CD4-positive, alpha-beta T cell treated with Interleukin-6 for 4 hours (primary cell): ENCODE data around the gene DHRS13.
A peak's percentile ranks its signal among the peaks of the same experiment; 100 is the strongest.
"Not testable (repeated sequence)": the region's sequence is repeated elsewhere in the genome, so short reads cannot be mapped to it uniquely, and the experiment has no call there.

Experiments used
- DNase-seq: peaks from one replicate; pipeline ENCODE4 v3.0.0-alpha.2; 2020; ENCODE audit warnings: mixed read lengths

Gene DHRS13

GRCh38 chr17:28935744-28936460, 33.0 kb upstream of the DHRS13 start:
- no peak for DNase-seq

- not testable (repeated sequence) for DNase-seq
Observed at GRCh38 chr17:28934508-28934907, 31.6 kb upstream of the DHRS13 start.

GRCh38 chr17:28929787-28930186, 26.9 kb upstream of the DHRS13 start:
- DNase-seq, result no peak

GRCh38 chr17:28928061-28928460, 25.2 kb upstream of the DHRS13 start:
- peak; percentile 49 for DNase-seq

GRCh38 chr17:28926786-28927185, 23.9 kb upstream of the DHRS13 start:
- no peak for DNase-seq

- DNase-seq, result no peak
Observed at GRCh38 chr17:28926366-28926765, 23.5 kb upstream of the DHRS13 start.

GRCh38 chr17:28925912-28926365, 23.1 kb upstream of the DHRS13 start:
- peak; percentile 58 for DNase-seq

- no peak for DNase-seq
Observed at GRCh38 chr17:28920201-28920600, 17.3 kb upstream of the DHRS13 start.

GRCh38 chr17:28918295-28918694, 15.4 kb upstream of the DHRS13 start:
- no peak for DNase-seq

- DNase-seq, result no peak
Observed at GRCh38 chr17:28917465-28917864, 14.6 kb upstream of the DHRS13 start.

- no peak for DNase-seq
Observed at GRCh38 chr17:28917029-28917428, 14.2 kb upstream of the DHRS13 start.

GRCh38 chr17:28916302-28916934, 13.5 kb upstream of the DHRS13 start:
- peak; percentile 64 for DNase-seq

- no peak for DNase-seq
Observed at GRCh38 chr17:28912938-28913333, 10.1 kb upstream of the DHRS13 start.

GRCh38 chr17:28912281-28912937, 9.5 kb upstream of the DHRS13 start:
- peak; percentile 34 for DNase-seq

- no peak for DNase-seq
Observed at GRCh38 chr17:28911411-28912045, 8.6 kb upstream of the DHRS13 start.

- no peak for DNase-seq
Observed at GRCh38 chr17:28910534-28910933, 7.7 kb upstream of the DHRS13 start.

- no peak for DNase-seq
Observed at GRCh38 chr17:28908640-28909167, 5.8 kb upstream of the DHRS13 start.

GRCh38 chr17:28907709-28908475, 5.0 kb upstream of the DHRS13 start:
- DNase-seq, result no peak

- DNase-seq, result no peak
Observed at GRCh38 chr17:28906706-28907438, 4.0 kb upstream of the DHRS13 start.

- no peak for DNase-seq
Observed at GRCh38 chr17:28906276-28906675, 3.4 kb upstream of the DHRS13 start.

- DNase-seq, result no peak
Observed at GRCh38 chr17:28904800-28905199, 1.9 kb upstream of the DHRS13 start.

GRCh38 chr17:28903546-28903841, 615 bp upstream of the DHRS13 start:
- DNase-seq, result not testable (repeated sequence)
